HUES48 (cell line): Measurements from ENCODE around the gene EXOC5.

Source experiments
- H3K27ac ChIP-seq: one replicate; pipeline ENCODE4 v1.7.0; 2013; ENCODE audit warnings: low read depth, low read length, inconsistent platforms
- H3K27me3 ChIP-seq: 2 replicates; pipeline ENCODE4 v1.6.1; 2013; ENCODE audit warnings: mild to moderate bottlenecking, low read length; ENCODE audit not compliant: control insufficient read depth, insufficient read depth
- H3K36me3 ChIP-seq: 2 replicates; pipeline ENCODE4 v1.6.1; 2013; ENCODE audit warnings: low read length; ENCODE audit not compliant: control insufficient read depth, insufficient read depth
- H3K4me1 ChIP-seq: 2 replicates; pipeline ENCODE4 v1.6.1; 2013; ENCODE audit warnings: mild to moderate bottlenecking, low read length; ENCODE audit not compliant: control insufficient read depth, insufficient read depth
- H3K4me3 ChIP-seq: 2 replicates; pipeline ENCODE4 v1.5.1; 2013; ENCODE audit warnings: mild to moderate bottlenecking, low read depth, low read length
- H3K9ac ChIP-seq: 2 replicates; pipeline ENCODE4 v1.6.1; 2013; ENCODE audit warnings: mild to moderate bottlenecking, low read depth, low read length, moderate library complexity
- H3K9me3 ChIP-seq: 2 replicates; pipeline ENCODE4 v1.6.1; 2013; ENCODE audit warnings: low read length; ENCODE audit not compliant: control insufficient read depth, insufficient read depth

EXOC5 gene

GRCh38 chr14:57169901-57170300, 98.8 kb downstream of the EXOC5 start:
- Histone ChIP-seq H3K9me3 (no peaks in the 10 kb centered on the region), H3K36me3 (no peaks in the 10 kb centered on the region), H3K27ac (peak overlapping the region; percentile 59), H3K9ac (no peak overlapping the region), H3K4me1 (peaks cover 14% of the 10 kb centered on the region), H3K27me3 (no peaks in the 10 kb centered on the region), H3K4me3 (no peak overlapping the region)

- H3K9me3 ChIP-seq, result no peaks in the 10 kb centered on the region
- H3K4me3 ChIP-seq, result no peak overlapping the region
- H3K27ac ChIP-seq, result no peak overlapping the region
- no peaks in the 10 kb centered on the region for H3K27me3 ChIP-seq
- no peak overlapping the region for H3K9ac ChIP-seq
- H3K36me3 ChIP-seq, result no peaks in the 10 kb centered on the region
- H3K4me1 ChIP-seq, result peaks cover 14% of the 10 kb centered on the region
Observed at GRCh38 chr14:57168138-57168679, 100.5 kb downstream of the EXOC5 start.

- H3K27me3 ChIP-seq, result no peaks in the 10 kb centered on the region
- H3K4me3 ChIP-seq, result no peak overlapping the region
- peaks cover 16% of the 10 kb centered on the region for H3K4me1 ChIP-seq
- no peak overlapping the region for H3K27ac ChIP-seq
- H3K9ac ChIP-seq, result no peak overlapping the region; the same call in 1 of the 2 replicates
- no peaks in the 10 kb centered on the region for H3K36me3 ChIP-seq
- no peaks in the 10 kb centered on the region for H3K9me3 ChIP-seq
Observed at GRCh38 chr14:57161583-57162234, 107.0 kb downstream of the EXOC5 start.

GRCh38 chr14:57160333-57160732, 108.4 kb downstream of the EXOC5 start:
- Histone ChIP-seq H3K4me1 (peaks cover 16% of the 10 kb centered on the region), H3K27ac (no peak overlapping the region), H3K9me3 (no peaks in the 10 kb centered on the region), H3K9ac (no peak overlapping the region), H3K36me3 (no peaks in the 10 kb centered on the region), H3K4me3 (no peak overlapping the region), H3K27me3 (no peaks in the 10 kb centered on the region)

- Histone ChIP-seq H3K4me3 (no peak overlapping the region), H3K9ac (no peak overlapping the region), H3K36me3 (no peaks in the 10 kb centered on the region), H3K27me3 (no peaks in the 10 kb centered on the region), H3K9me3 (no peaks in the 10 kb centered on the region), H3K27ac (no peak overlapping the region), H3K4me1 (no peaks in the 10 kb centered on the region)
Observed at GRCh38 chr14:57153286-57153685, 115.4 kb downstream of the EXOC5 start.
